Hematopoietic multipotent progenitor cell treated with erythropoietin and hydrocortisone succinate and interleukin-3 and kit ligand, for 6 days (in vitro differentiated cells): ENCODE results near the gene PAK5.

Experiments used
- DNase-seq: peaks from one replicate; pipeline ENCODE4 v3.0.0-alpha.2; 2015

The PAK5 gene

GRCh38 chr20:9615766-9616454 is 223.0 kb downstream of the PAK5 start:
- DNase-seq: peak; percentile 13

DNA sequence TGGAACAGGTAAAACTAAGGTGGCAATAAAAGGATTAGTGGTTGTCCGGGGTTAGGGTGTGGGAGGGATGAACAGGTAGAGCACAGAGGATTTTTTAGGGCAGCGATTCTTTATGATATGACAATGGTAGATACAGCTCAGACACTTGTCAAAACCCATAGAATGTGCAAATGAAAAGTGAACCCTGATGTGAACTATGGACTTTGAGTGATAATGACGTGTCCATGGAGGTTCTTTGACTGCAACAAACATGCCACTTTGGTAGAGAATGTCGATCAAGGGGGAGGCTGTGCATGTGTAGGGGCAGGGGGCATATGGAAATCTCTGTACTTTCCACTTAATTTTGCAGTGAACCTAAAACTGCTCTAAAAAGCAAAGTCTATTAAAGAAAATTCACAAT is 223.8 kb downstream of the PAK5 start:
- DNase-seq: no peak

- DNase-seq: no peak
Observed at GRCh38 chr20:9613871-9614270, 225.0 kb downstream of the PAK5 start.

GRCh38 chr20:9611921-9612320 is 227.0 kb downstream of the PAK5 start:
- no peak for DNase-seq

DNA sequence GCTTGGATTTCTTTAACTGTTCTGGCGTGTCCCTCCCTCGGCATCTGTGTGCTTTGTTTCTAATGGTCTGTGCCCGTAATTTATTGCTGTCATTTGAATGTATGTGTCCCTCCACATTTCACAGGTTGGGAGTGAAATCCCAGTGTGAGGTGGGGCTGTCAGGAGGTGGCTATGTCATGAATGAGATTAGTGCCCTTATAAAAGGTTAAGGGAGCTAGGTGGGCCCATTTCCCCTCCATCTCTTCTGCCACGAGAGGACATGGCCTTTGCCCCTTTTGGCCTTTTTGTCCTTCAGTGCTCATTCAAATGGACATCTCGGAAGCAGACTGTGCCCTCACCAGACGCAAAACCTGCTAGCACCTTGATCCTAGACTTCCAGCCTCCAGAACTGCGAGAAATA is 228.2 kb downstream of the PAK5 start:
- no peak for DNase-seq

GRCh38 chr20:9609887-9610502 is 228.9 kb downstream of the PAK5 start:
- peak; percentile 79 for DNase-seq

DNA sequence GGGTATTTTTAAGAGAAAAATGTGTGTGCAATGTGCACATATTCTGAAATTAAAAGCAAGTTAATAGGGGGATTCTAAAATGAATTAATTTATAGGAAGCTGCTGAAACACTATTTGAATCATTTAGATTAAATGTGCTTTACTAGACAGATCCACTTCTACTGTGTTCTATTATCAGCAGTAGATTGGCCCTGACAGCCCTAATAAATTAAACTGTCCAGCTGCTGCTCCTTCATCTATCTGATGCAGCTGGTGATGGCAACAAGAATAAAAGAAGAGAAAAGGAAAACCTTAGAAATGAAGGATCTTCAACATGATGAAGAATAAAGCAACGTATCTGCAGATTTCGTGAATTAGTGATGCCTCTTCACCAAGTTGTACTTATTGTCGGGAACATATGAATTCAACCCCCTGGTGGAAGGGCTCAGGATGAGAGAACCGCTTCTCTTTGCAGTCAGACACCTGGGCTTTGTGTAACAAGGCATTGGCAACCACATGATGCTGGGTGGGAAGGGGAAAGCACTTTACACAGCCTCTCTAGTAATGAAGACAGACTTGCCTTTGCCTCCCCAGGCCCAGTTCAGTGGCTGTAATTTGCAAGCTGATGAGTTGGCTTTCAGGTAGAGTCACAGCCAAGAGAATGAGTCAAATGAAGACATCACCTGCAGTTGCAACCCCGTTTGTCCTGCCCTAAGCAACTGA is 230.1 kb downstream of the PAK5 start:
- no peak for DNase-seq

- no peak for DNase-seq
Observed at GRCh38 chr20:9602847-9603183, 236.1 kb downstream of the PAK5 start.

GRCh38 chr20:9600562-9600961 is 238.3 kb downstream of the PAK5 start:
- DNase-seq: no peak

DNA sequence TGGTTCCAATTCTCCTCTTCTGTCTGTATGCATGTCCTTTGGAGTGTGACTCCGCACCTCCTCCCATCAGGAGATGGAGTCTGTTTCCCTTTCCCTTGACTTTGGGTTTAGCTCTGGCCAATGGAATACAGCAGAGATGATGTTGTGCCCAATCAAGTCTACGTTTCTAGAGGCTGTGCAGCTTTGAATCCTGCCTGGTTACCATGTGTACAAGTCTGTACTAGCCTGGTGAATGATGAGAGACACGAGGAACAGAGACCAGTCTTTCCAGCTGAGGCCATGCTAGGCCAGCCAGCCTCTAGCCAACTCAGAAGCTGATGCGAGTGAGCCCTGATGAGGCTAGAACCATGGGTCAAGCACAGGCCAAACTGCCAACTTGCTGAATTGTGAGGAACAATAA is 241.3 kb downstream of the PAK5 start:
- no peak for DNase-seq

- no peak for DNase-seq
Observed at GRCh38 chr20:9595763-9596162, 243.1 kb downstream of the PAK5 start.

GRCh38 chr20:9594284-9594875 is 244.5 kb downstream of the PAK5 start:
- DNase-seq: no peak

DNA sequence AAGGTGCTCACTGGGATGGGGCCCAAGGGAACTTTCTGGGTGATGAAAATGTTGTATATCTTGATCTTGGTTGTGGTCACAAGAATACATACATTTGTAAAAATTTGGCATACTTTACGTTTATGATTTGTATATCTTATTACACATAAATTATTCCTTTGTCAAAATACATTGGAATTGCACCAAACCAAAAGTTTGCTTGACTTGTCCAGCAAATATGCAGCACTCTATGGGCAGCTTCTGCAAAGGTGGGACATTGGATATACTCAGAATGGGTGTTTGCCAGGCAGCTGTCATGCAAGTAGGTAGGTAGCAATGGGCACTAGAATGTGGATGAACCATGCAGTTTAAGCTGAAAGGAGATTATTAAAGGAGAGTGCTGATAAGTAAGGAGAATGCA is 246.5 kb downstream of the PAK5 start:
- no peak for DNase-seq

GRCh38 chr20:9591080-9591479 is 247.8 kb downstream of the PAK5 start:
- no peak for DNase-seq

GRCh38 chr20:9590189-9590588 is 248.7 kb downstream of the PAK5 start:
- DNase-seq: no peak

DNA sequence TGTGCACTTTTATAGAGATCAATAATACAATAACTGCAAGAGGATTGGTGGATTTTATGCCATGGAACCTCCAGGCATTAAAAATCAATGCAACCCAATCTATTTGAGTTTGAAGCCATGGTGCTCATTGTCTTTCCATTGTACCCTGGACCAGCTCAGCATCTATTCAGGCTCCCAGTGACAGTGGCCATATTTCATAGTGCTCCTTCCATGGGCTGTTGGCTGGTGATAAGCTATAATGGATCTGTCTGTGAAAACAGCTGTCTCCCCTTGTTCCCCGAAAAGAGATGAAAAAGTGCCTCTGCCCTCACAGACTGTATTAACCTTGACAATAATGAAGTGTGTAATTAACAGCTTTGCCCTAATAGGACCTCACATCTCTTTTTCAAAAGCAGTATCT is 250.2 kb downstream of the PAK5 start:
- DNase-seq: no peak

GRCh38 chr20:9583151-9583550 is 255.7 kb downstream of the PAK5 start:
- no peak for DNase-seq

GRCh38 chr20:9582137-9582536 is 256.7 kb downstream of the PAK5 start:
- DNase-seq: no peak

DNA sequence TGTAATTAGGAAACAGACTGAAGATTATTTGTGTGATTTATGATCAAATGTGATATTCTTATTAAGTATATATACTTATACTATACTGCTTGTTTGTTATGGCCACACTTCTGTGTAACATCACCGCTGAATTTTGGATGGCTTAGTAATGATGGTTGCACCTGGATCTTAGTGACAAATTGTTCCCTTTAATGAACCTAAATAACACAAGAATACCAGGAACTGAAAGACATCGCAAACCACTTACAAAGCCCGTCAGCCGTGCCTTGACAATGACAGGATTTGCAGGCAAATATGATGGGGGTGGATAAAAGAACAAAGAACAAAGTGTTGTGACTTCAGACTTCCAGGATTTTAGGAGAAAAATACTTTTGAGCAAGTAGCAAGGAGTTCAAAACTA is 257.4 kb downstream of the PAK5 start:
- DNase-seq: no peak

GRCh38 chr20:9578594-9578993 is 260.3 kb downstream of the PAK5 start:
- DNase-seq: peak; percentile 2

DNA sequence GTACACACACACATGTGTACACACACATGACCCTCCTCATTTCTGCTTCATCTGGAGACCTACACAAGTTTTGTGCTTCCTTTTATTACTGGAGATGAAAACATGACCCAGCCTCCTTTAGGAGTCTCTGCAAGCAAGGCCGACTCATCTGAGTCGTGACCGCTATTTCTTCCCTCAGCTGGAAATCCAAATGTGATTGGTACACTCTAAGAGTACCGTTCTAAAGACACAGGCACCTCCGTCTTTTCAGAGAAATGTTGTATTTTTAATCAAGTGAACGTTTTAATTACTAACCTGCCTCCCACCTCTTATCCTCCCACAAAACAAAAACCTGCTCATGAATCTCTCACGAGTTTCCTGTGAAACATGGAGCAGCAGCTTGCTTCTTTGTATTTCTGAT is 261.5 kb downstream of the PAK5 start:
- DNase-seq: no peak

- DNase-seq: no peak
Observed at GRCh38 chr20:9576695-9577094, 262.2 kb downstream of the PAK5 start.

GRCh38 chr20:9575836-9576235 is 263.0 kb downstream of the PAK5 start:
- no peak for DNase-seq

GRCh38 chr20:9574776-9575175 is 264.1 kb downstream of the PAK5 start:
- DNase-seq: no peak
